Heart left ventricle (tissue), 13 donors: ENCODE results near the gene RBMS3.

ENCODE experiments used
- CTCF ChIP-seq, 12 donors: fragments of 200-600 bp; sonication (generic) in 4 of 12; IDR thresholded peaks; one replicate each; pipeline versions ENCODE4 v1.5.0 to v1.8.0; 2018 to 2022; ENCODE audit warnings: antibody characterized with exemption in 12 of 12, mild to moderate bottlenecking in 5 of 12
- POLR2A ChIP-seq, 2 donors: fragments of 450-650 bp; IDR thresholded peaks; one replicate each; pipeline ENCODE4 v1.6.1; 2017; ENCODE audit warnings: antibody characterized with exemption in 2 of 2, mild to moderate bottlenecking in 2 of 2, moderate library complexity in 2 of 2
- donor health status: ischemic (EF 13 %, LVEDD 7.1; RV severe dilation, severe dysfunction).
- donor health status: DM: no; HTN: yes; CAD: no.
- donor health status: DM: no; HTN: no; CAD: no.
- donor health status: ischemic (EF 25% LVEDD 6.9; RV normal size, moderate dysfunction).
- donor health status: ischemic (EF 25% LVEDD 5.7; RV mildly dilated, moderate dysfunction).
- donor health status: ischemic (EF 35%, LVEDD 5.7; RV mildly dilated, moderate dysfunction).
- donor health status: nonischemic (EF 11% LVEDD 7.7; RV severe dilation, severe dysfunction).
- donor health status: DM: yes; HTN: yes; CAD: no.
- donor health status: PGD.
- donor health status: ischemic (EF 29% LVEDD 5.4; RV normal size, mild dysfunction).
- donor health status: nonischemic (EF 23%, LVEDD 6.1; RV moderate dilation, normal function).

- TF ChIP-seq CTCF (IDR thresholded peaks at IDR 0.05) = no peak
- TF ChIP-seq POLR2A (IDR thresholded peaks at IDR 0.05) = no peak
Observed at GRCh38 chr3:29513236-29513635, 232.4 kb downstream of the RBMS3 start.
